Smooth muscle cell (in vitro differentiated cells): Measurements from ENCODE around the gene MOB1A. TPM values are rescaled to one million over a fixed set of nuclear protein-coding genes. Genes with fewer than 3 reads are reported as not detected.

Source experiments
- DNase-seq: peaks from one replicate; lab custom pipeline; 2025; ENCODE audit not compliant: unreplicated experiment; lab: John Stamatoyannopoulos, UW
- H2AFZ ChIP-seq: fragments of 200-600 bp; sonication (generic); 2 replicates; pipeline ENCODE4 v1.6.0; 2016; ENCODE audit warnings: antibody characterized with exemption, low read depth, mild to moderate bottlenecking
- H3F3A ChIP-seq: fragments of 200-600 bp; sonication (generic); 2 replicates; pipeline ENCODE4 v1.6.0; 2017; ENCODE audit warnings: antibody characterized with exemption, low read depth
- H3K27ac ChIP-seq: fragments of 200-600 bp; sonication (generic); 2 replicates; pipeline ENCODE4 v1.5.1; 2016; ENCODE audit warnings: low read depth, mild to moderate bottlenecking
- H3K27me3 ChIP-seq: fragments of 200-600 bp; sonication (generic); 2 replicates; pipeline ENCODE4 v1.6.1; 2016; ENCODE audit warnings: low read depth, mild to moderate bottlenecking
- H3K36me3 ChIP-seq: fragments of 200-600 bp; sonication (generic); 2 replicates; pipeline ENCODE4 v1.5.1; 2016; ENCODE audit warnings: low read depth
- H3K4me1 ChIP-seq: fragments of 200-600 bp; sonication (generic); 2 replicates; pipeline ENCODE4 v1.5.1; 2016; ENCODE audit warnings: low read depth
- H3K4me2 ChIP-seq: fragments of 200-600 bp; sonication (generic); 2 replicates; pipeline ENCODE4 v1.6.0; 2016; ENCODE audit warnings: mild to moderate bottlenecking
- H3K4me3 ChIP-seq: fragments of 200-600 bp; sonication (generic); 2 replicates; pipeline ENCODE4 v1.5.1; 2016; ENCODE audit warnings: mild to moderate bottlenecking
- H3K79me2 ChIP-seq: fragments of 200-600 bp; sonication (generic); 2 replicates; pipeline ENCODE4 v1.6.0; 2016; ENCODE audit warnings: low read depth, mild to moderate bottlenecking
- H3K9ac ChIP-seq: fragments of 200-600 bp; sonication (generic); 2 replicates; pipeline ENCODE4 v1.6.0; 2016; ENCODE audit warnings: low read depth
- H3K9me3 ChIP-seq: fragments of 200-600 bp; sonication (generic); replicated peaks from 2 replicates; pipeline ENCODE4 v1.5.1; 2016; ENCODE audit warnings: low read depth
- H4K20me1 ChIP-seq: fragments of 200-600 bp; sonication (generic); 2 replicates; pipeline ENCODE4 v1.6.0; 2016; ENCODE audit warnings: low read depth
- WGBS: methylation state at CpG from one replicate; pipeline ENCODE4 v1.1.7; 2016; ENCODE audit warnings: low lambda C conversion rate; 5-methylcytosine and 5-hydroxymethylcytosine counted together
- polyA plus RNA-seq: library from polyadenylated mRNA; unstranded; fragments of >200 nt; fragmentation: Nextera tagmentation; extraction: Ambion mirVana; gene quantifications from 2 replicates; pipeline ENCODE4 v1.2.1, GENCODE V29; 2016
- total RNA-seq: library from RNA; depleted of rRNA; stranded (reverse); fragments of >200 nt; gene quantifications from 2 replicates; pipeline ENCODE4 v1.2.3, GENCODE V29; 2014
- TF ChIP-seq, protein P1 (sequence below): fragments of 200-600 bp; sonication (generic); IDR thresholded peaks from 2 replicates; pipeline ENCODE4 v1.5.1; 2017; ENCODE audit warnings: borderline replicate concordance, mild to moderate bottlenecking, antibody characterized with exemption; ENCODE audit not compliant: insufficient read depth, poor library complexity, severe bottlenecking

The MOB1A gene
- total and polyA plus RNA-seq, 2 experiments from 2014 or later = 45.2 to 98.1 TPM

DNA sequence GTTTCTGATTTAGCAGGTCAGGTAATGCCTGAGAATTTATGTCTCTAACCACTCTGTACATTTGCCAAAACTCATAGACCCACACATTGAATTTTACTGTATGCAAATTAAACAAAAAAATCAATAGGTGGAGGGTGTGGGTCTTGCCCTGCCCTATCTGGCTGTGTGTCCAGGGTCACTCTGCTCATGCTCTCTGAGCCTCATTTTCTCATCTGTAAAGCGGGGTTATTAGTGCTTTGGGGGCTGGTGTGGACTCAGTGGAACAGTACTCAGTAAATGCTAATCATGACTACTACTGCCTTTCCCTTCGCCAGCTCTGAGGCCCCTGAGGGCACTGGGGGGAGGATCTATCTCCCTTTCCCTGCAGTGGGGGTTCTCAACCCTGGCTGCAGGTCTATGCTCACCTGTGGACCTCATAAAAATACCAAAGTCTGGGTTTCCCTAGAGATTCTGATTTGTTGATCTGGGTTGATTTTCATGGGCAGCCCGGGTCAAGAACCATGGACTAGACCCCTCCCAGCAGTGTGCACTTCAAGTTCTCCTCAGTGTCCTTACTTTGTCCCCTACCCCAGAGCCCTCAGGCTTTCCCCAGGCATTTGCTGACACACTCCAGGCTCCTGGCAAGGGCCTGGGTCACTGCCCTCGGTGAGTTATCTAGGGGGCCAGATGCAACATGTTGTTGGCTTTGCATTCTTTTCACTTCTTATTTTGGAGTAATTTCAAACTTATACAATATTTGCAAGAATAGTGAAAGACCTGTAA, 47.2 kb upstream of the MOB1A start:
- 63% methylated on average over 4 of the region's 4 CpGs for WGBS

DNA sequence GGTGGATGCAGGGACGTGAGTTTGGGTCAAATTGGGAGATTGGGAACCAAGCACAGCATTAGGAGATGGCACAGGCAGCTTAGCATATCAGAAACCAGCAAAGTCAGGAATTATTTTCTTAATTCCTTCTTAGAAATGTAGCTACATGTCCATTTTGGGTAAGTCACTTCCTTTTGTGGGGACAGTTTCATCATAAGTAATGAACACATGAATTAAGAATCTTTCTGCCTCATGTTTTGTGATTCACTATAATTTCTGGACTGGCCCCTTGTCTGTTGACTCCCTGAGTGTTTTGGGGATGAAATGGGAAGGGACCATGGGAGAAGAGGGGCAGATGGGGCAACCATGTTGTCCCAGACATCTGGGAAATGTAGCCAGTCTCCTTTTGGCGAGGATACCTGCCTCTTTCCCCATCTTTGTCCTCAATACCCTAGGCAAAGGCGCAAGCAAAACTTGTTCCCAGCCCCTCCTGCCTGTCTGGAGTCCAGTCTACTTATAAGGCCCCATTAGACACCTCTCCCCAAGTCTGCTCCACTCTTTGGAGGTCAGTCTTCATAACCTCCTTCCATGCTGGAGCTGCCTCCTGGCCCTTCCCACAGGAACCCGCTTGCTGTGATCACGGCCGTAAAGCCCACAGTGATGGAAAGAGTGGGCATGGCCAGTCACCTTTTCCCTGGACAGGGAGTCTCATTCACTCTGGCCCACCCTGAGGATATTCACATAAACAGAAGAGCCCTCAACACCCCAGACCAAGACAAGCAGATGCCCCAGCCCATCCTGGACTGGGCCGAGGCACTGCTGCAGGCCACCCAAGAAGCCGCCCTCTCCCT, 45.5 kb upstream of the MOB1A start:
- no peak overlapping the region for H3K27ac ChIP-seq
- H3K4me1 ChIP-seq = no peaks in the 10 kb centered on the region
- H2AFZ ChIP-seq = no peak overlapping the region
- H3K9me3 ChIP-seq = no peaks in the 10 kb centered on the region
- H3K27me3 ChIP-seq = no peaks in the 10 kb centered on the region
- no peaks in the 10 kb centered on the region for H3K36me3 ChIP-seq
- peaks cover 4% of the 10 kb centered on the region for H3F3A ChIP-seq
- WGBS = 92% methylated on average over 8 of the region's 8 CpGs
- H3K79me2 ChIP-seq = no peaks in the 10 kb centered on the region
- H3K9ac ChIP-seq = no peak overlapping the region
- H3K4me2 ChIP-seq = no peak overlapping the region
- no peaks in the 10 kb centered on the region for H4K20me1 ChIP-seq
- TF ChIP-seq, protein P1, sequence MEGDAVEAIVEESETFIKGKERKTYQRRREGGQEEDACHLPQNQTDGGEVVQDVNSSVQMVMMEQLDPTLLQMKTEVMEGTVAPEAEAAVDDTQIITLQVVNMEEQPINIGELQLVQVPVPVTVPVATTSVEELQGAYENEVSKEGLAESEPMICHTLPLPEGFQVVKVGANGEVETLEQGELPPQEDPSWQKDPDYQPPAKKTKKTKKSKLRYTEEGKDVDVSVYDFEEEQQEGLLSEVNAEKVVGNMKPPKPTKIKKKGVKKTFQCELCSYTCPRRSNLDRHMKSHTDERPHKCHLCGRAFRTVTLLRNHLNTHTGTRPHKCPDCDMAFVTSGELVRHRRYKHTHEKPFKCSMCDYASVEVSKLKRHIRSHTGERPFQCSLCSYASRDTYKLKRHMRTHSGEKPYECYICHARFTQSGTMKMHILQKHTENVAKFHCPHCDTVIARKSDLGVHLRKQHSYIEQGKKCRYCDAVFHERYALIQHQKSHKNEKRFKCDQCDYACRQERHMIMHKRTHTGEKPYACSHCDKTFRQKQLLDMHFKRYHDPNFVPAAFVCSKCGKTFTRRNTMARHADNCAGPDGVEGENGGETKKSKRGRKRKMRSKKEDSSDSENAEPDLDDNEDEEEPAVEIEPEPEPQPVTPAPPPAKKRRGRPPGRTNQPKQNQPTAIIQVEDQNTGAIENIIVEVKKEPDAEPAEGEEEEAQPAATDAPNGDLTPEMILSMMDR = no peak
- H3K4me3 ChIP-seq = no peak overlapping the region
- no peak for DNase-seq

More for the DNA sequence above, 47.2 kb upstream of the MOB1A start:
- H2AFZ ChIP-seq = no peak overlapping the region
- TF ChIP-seq, protein P1 = no peak
- no peak overlapping the region for H3K4me2 ChIP-seq
- no peaks in the 10 kb centered on the region for H3K36me3 ChIP-seq
- H3K27ac ChIP-seq = no peak overlapping the region
- no peaks in the 10 kb centered on the region for H3K9me3 ChIP-seq
- H3K4me3 ChIP-seq = no peak overlapping the region
- H3K79me2 ChIP-seq = no peaks in the 10 kb centered on the region
- no peak for DNase-seq
- no peaks in the 10 kb centered on the region for H3K4me1 ChIP-seq
- H3K9ac ChIP-seq = no peak overlapping the region
- no peaks in the 10 kb centered on the region for H3K27me3 ChIP-seq
- peaks cover 4% of the 10 kb centered on the region for H3F3A ChIP-seq
- H4K20me1 ChIP-seq = no peaks in the 10 kb centered on the region

DNA sequence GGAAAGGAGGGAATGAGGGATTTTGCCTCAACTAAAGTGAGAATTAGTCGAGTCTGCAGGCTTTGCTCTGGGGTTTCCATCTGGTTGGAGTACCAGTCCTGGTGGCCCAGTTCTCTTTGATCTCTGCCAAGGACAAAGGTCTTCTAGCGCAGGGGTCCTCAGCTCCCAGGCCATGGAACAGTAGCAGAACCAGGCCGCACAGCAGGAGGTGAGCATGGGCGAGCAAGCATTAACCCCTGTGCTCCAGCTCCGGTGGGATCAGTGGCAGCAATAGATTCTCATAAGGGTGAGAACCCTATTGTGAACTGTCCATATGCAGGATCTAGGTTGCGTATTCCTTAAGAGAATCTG, 43.6 kb upstream of the MOB1A start:
- no peaks in the 10 kb centered on the region for H3K36me3 ChIP-seq
- H3K4me1 ChIP-seq = no peaks in the 10 kb centered on the region
- H3K9me3 ChIP-seq = no peaks in the 10 kb centered on the region
- TF ChIP-seq, protein P1 = no peak
- WGBS = 95% methylated on average over 6 of the region's 6 CpGs
- H3F3A ChIP-seq = peaks cover 4% of the 10 kb centered on the region
- no peak overlapping the region for H3K4me3 ChIP-seq
- no peaks in the 10 kb centered on the region for H3K27me3 ChIP-seq
- no peak overlapping the region for H3K9ac ChIP-seq
- H4K20me1 ChIP-seq = no peaks in the 10 kb centered on the region
- no peak overlapping the region for H3K4me2 ChIP-seq
- DNase-seq = no peak
- H2AFZ ChIP-seq = no peak overlapping the region
- no peak overlapping the region for H3K27ac ChIP-seq
- H3K79me2 ChIP-seq = no peaks in the 10 kb centered on the region
